Endothelial cell of hepatic sinusoid (primary cell): ENCODE data around the gene GPS2.

Source experiments
- in situ Hi-C: cut with HindIII; loops from 2 replicates; pipeline ENCODE4 v1.10.0; 2017; ENCODE audit warnings: low sequenced_read_pairs

The GPS2 gene

GRCh38 chr17:7262935-7263800, 52.0 kb downstream of the GPS2 start:
- in situ Hi-C loops, result no loop called here
